BLaER1 treated with 17β-estradiol and CSF1 and Interleukin-3, amounts not matched to agents 10 nM and 100 nM (cell line): ENCODE data around the gene GRXCR2.

Experiments used
- H3K27ac ChIP-seq, 11 experiments: shearing (Covaris generic); formaldehyde crosslinking; 2 replicates each; pipeline ENCODE4 v1.8.1; 2022
- H3K27me3 ChIP-seq, 11 experiments: shearing (Covaris generic); formaldehyde crosslinking; 2 replicates each; pipeline ENCODE4 v1.8.1; 2022
- H3K36me3 ChIP-seq, 11 experiments: shearing (Covaris generic); formaldehyde crosslinking; 2 replicates each; pipeline ENCODE4 v1.8.1; 2022
- H3K4me1 ChIP-seq, 10 experiments: shearing (Covaris generic); formaldehyde crosslinking; 2 replicates each; pipeline ENCODE4 v1.8.1; 2022
- H3K4me2 ChIP-seq, 11 experiments: shearing (Covaris generic); formaldehyde crosslinking; 2 replicates each; pipeline ENCODE4 v1.8.1; 2022
- H3K4me3 ChIP-seq, 10 experiments: shearing (Covaris generic); formaldehyde crosslinking; 2 replicates each; pipeline ENCODE4 v1.8.1; 2022
- H3K9ac ChIP-seq, 11 experiments: shearing (Covaris generic); formaldehyde crosslinking; 2 replicates each; pipeline ENCODE4 v1.8.1; 2022
- H3K9me3 ChIP-seq, 11 experiments: shearing (Covaris generic); formaldehyde crosslinking; replicated peaks in 1 of 11; 2 replicates each; pipeline ENCODE4 v1.8.1; 2022
- H4K20me1 ChIP-seq, 11 experiments: shearing (Covaris generic); formaldehyde crosslinking; 2 replicates each; pipeline ENCODE4 v1.8.1; 2022
- Cebpa-rat ChIP-seq, 11 experiments: shearing (Covaris generic); IDR thresholded peaks; 2 replicates each; pipeline ENCODE4 v1.8.1; 2022

GRXCR2 gene

DNA sequence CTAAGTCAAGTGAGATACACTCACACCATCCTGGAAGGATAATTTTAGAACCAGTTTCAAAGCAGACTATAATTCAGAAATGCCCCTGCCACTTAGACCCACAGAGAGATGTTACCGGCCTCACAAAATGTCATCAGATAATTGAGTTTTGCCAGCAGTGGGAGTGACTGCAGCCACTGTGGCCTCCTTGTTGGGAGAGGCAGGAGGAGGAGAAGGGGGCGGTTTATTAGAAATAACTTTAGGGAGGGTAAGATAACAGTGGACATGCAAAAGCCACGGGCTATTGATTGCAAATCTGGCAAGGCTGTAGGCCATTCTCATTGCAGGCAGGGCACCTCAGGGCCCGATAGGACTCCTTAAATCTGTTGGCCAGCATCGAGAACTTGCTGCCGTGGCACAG is 13.4 kb downstream of the GRXCR2 start:
- no peaks in the 10 kb centered on the region for H4K20me1 ChIP-seq
- H3K9ac ChIP-seq = no peak overlapping the region
- no peak overlapping the region for H3K27ac ChIP-seq
- H3K4me3 ChIP-seq = no peak overlapping the region
- no peak for TF ChIP-seq Cebpa-rat (IDR thresholded peaks at IDR 0.05)
- peaks cover 0 to 15% (median 6%) of the 10 kb centered on the region in 10 experiments; a peak in 8 of 20 replicates for H3K4me1 ChIP-seq
- H3K4me2 ChIP-seq = 0 out of 22 replicates have a peak overlapping the region, but pooled peaks of 1 of the 11 experiments have one; percentile 2
- peaks cover 0 to 9% (median 6%) of the 10 kb centered on the region in 11 experiments; a peak in 3 of 22 replicates for H3K27me3 ChIP-seq
- no peaks in the 10 kb centered on the region for H3K36me3 ChIP-seq
- H3K9me3 ChIP-seq = peaks cover 0 to 5% (median 0%) of the 10 kb centered on the region in 11 experiments; a peak in 1 of 22 replicates

DNA sequence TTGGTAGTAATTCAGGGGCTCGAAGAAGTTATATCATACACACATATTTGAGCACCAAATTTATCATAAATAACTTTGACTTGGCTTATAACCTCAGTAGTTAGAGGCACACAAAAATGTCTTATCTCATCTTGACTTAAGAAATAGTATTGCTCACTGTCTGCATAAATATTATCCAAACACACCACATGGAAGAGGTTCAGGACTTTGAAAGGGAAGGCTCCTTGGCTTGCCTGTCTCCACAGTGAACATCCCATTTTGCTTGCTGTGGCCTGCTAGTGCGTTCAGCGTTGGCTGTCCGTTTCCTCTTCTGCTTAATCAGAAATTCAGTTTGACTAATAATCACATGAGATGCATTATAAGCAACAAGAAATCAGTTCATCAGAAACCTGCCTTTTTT is 13.9 kb downstream of the GRXCR2 start:
- no peak overlapping the region for H3K4me3 ChIP-seq
- no peak overlapping the region for H3K4me2 ChIP-seq
- no peak overlapping the region for H3K9ac ChIP-seq
- H3K27me3 ChIP-seq = peaks cover 0 to 9% (median 6%) of the 10 kb centered on the region in 11 experiments; a peak in 3 of 22 replicates
- no peaks in the 10 kb centered on the region for H3K36me3 ChIP-seq
- no peak for TF ChIP-seq Cebpa-rat (IDR thresholded peaks at IDR 0.05)
- H3K9me3 ChIP-seq = 0 out of 22 replicates have a peak, but pooled peaks cover 0 to under 1% (median 0%) of the 10 kb centered on the region in 11 experiments
- H3K4me1 ChIP-seq = peaks cover 0 to 15% (median 6%) of the 10 kb centered on the region in 10 experiments; a peak in 8 of 20 replicates
- no peaks in the 10 kb centered on the region for H4K20me1 ChIP-seq
- H3K27ac ChIP-seq = no peak overlapping the region

- peaks cover 0 to 9% (median 6%) of the 10 kb centered on the region in 11 experiments; a peak in 3 of 22 replicates for H3K27me3 ChIP-seq
- H3K36me3 ChIP-seq = no peaks in the 10 kb centered on the region
- H3K9me3 ChIP-seq = no peaks in the 10 kb centered on the region
- TF ChIP-seq Cebpa-rat (IDR thresholded peaks at IDR 0.05) = no peak
- H3K9ac ChIP-seq = peak overlapping the region in 2 of 11 experiments; percentile 2 to 34; a peak in 5 of 22 replicates
- H3K4me1 ChIP-seq = peaks cover 0 to 15% (median 6%) of the 10 kb centered on the region in 10 experiments; a peak in 8 of 20 replicates
- peak overlapping the region; percentile 7 to 49 (median 27); a peak in 10 of 20 replicates for H3K4me3 ChIP-seq
- H3K4me2 ChIP-seq = peak overlapping the region; percentile 51 to 74 (median 65)
- no peaks in the 10 kb centered on the region for H4K20me1 ChIP-seq
- no peak overlapping the region for H3K27ac ChIP-seq
These were observed 16.5 kb downstream of the GRXCR2 start for GRCh38 chr5:145856285-145856818.

GRCh38 chr5:145855763-145856267 is 17.0 kb downstream of the GRXCR2 start:
- H3K27ac ChIP-seq = no peak overlapping the region

DNA sequence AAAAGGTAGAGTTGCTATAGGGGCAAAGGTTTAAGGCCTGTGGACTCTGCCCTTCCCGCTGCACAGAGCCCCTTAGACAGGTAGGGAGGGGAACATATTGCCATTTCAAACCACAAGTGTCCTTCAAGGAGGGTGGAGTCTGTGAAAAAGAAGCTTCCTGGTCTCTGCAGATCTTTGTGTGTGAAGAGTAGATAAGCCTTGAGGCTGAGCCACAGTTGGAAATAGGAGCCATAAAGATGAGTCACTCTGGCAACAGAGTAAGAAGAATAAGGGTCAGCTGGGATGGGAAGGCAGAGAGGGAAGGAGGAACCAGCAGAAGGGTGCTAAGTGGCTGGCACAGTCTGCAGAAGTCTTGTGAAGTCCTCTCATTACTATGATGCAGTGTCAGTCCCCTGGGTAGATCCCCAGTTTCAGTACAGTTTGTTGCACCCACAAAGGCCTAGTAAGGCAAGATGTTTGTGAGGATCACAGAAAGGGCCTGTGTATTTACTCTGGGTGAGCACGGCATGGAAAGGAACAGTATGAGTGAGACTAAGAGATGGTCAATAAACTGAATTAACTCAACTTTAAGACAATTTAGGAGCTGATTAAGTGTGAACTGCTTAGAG is 18.1 kb downstream of the GRXCR2 start:
- no peak overlapping the region for H3K4me3 ChIP-seq
- no peak overlapping the region for H3K27ac ChIP-seq
- no peak overlapping the region for H3K9ac ChIP-seq
- H3K4me2 ChIP-seq = no peak overlapping the region
- H3K27me3 ChIP-seq = peaks cover 0 to 9% (median 6%) of the 10 kb centered on the region in 11 experiments; a peak in 3 of 22 replicates
- H4K20me1 ChIP-seq = no peaks in the 10 kb centered on the region
- H3K9me3 ChIP-seq = no peaks in the 10 kb centered on the region
- TF ChIP-seq Cebpa-rat (IDR thresholded peaks at IDR 0.05) = no peak
- no peaks in the 10 kb centered on the region for H3K36me3 ChIP-seq
- H3K4me1 ChIP-seq = peaks cover 0 to 15% (median 6%) of the 10 kb centered on the region in 10 experiments; a peak in 8 of 20 replicates

More at GRCh38 chr5:145855763-145856267, 17.0 kb downstream of the GRXCR2 start:
- TF ChIP-seq Cebpa-rat (IDR thresholded peaks at IDR 0.05) = no peak
- H3K27me3 ChIP-seq = peaks cover 0 to 9% (median 6%) of the 10 kb centered on the region in 11 experiments; a peak in 3 of 22 replicates
- no peak overlapping the region for H3K9ac ChIP-seq
- H3K4me2 ChIP-seq = peak overlapping the region; percentile 51 to 74 (median 65); a peak in 20 of 22 replicates
- H4K20me1 ChIP-seq = no peaks in the 10 kb centered on the region
- H3K4me3 ChIP-seq = peak overlapping the region in 2 of 10 experiments; percentile 33 to 49; a peak in 3 of 20 replicates
- H3K4me1 ChIP-seq = peaks cover 0 to 15% (median 6%) of the 10 kb centered on the region in 10 experiments; a peak in 8 of 20 replicates
- no peaks in the 10 kb centered on the region for H3K9me3 ChIP-seq
- no peaks in the 10 kb centered on the region for H3K36me3 ChIP-seq

GRCh38 chr5:145853781-145854376 is 18.9 kb downstream of the GRXCR2 start:
- H3K4me1 ChIP-seq = peaks cover 0 to 13% (median 5%) of the 10 kb centered on the region in 10 experiments; a peak in 8 of 20 replicates
- H3K9ac ChIP-seq = no peak overlapping the region
- no peak for TF ChIP-seq Cebpa-rat (IDR thresholded peaks at IDR 0.05)
- peaks cover 0 to 9% (median 6%) of the 10 kb centered on the region in 11 experiments; a peak in 3 of 22 replicates for H3K27me3 ChIP-seq
- H3K27ac ChIP-seq = no peak overlapping the region
- H4K20me1 ChIP-seq = no peaks in the 10 kb centered on the region
- no peak overlapping the region for H3K4me3 ChIP-seq
- no peaks in the 10 kb centered on the region for H3K36me3 ChIP-seq
- no peaks in the 10 kb centered on the region for H3K9me3 ChIP-seq
- H3K4me2 ChIP-seq = no peak overlapping the region

GRCh38 chr5:145852990-145853389 is 19.8 kb downstream of the GRXCR2 start:
- Histone ChIP-seq H3K27me3 (peaks cover 0 to 9% (median 6%) of the 10 kb centered on the region in 11 experiments; a peak in 3 of 22 replicates), H3K9me3 (no peaks in the 10 kb centered on the region), H3K27ac (no peak overlapping the region), H3K4me1 (peaks cover 0 to 13% (median 5%) of the 10 kb centered on the region in 10 experiments; a peak in 8 of 20 replicates), H3K36me3 (no peaks in the 10 kb centered on the region), H3K4me2 (no peak overlapping the region), H3K9ac (no peak overlapping the region), H3K4me3 (no peak overlapping the region), H4K20me1 (no peaks in the 10 kb centered on the region)
- TF ChIP-seq Cebpa-rat (IDR thresholded peaks at IDR 0.05) = no peak

- Histone ChIP-seq H3K27ac (no peak overlapping the region), H3K27me3 (no peaks in the 10 kb centered on the region), H3K4me3 (no peak overlapping the region), H4K20me1 (no peaks in the 10 kb centered on the region), H3K4me1 (no peaks in the 10 kb centered on the region), H3K4me2 (no peak overlapping the region), H3K36me3 (no peaks in the 10 kb centered on the region), H3K9ac (no peak overlapping the region), H3K9me3 (no peaks in the 10 kb centered on the region)
- TF ChIP-seq Cebpa-rat (IDR thresholded peaks at IDR 0.05) = no peak
These were observed 24.0 kb downstream of the GRXCR2 start for GRCh38 chr5:145848854-145849253.
